NCI-H226 (cell line): Measurements from ENCODE around the gene SLC35F3.
"Not testable (repeated sequence)": the region's sequence is repeated elsewhere in the genome, so short reads cannot be mapped to it uniquely, and the experiment has no call there.

ENCODE experiments used
- DNase-seq: peaks from one replicate; pipeline ENCODE4 v3.0.0-alpha.2; 2015

SLC35F3 gene

DNA sequence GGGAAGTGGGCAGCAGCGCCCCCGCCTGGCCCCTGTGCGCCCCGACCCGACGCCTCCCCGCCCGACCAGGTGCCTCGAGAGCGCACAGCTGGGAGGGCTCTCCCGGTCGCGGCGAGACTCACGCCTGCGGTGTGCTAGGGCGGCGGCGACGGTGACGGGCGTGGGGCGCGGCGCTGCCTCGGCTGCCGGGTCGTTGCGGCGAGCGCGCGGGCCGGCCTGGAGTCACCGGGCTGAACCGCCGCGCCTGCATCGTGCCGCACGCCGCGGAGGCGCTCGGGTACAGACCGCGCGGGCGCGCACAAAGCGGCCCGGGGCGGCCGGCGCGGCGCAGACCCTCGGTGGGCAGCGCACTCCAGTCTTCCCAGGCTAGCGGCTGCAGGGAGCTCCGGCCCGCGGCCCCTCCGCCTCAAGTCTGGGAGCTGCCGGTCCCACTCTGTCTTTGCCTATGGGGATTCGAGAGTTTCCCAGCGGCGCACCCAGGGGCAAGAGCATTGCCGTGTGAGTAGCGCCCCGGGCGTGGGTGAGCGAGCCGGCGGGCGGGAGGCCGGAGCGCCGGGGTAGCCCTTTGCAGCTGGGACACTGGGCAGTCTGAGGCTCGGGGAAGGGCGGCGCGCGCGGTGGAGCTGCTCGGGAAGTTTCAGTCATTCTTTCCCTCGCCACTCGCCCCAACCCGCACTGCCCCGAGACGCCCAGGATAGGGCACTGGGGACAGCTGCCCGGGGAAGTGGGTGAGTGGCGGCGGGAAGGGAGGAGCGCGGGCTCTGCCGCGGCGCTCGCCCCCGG lies at the start of gene SLC35F3:
SLC35F3 (plus strand) TSS at position 44 of the 783 bp plus-strand sequence.
- DNase-seq = peak; percentile 43

- peak; percentile 45 for DNase-seq
Measured at GRCh38 chr1:233859446-233859845, 45.0 kb upstream of the SLC35F3 start.

- DNase-seq = peak; percentile 17
Measured at GRCh38 chr1:233863901-233864545, 40.5 kb upstream of the SLC35F3 start.

GRCh38 chr1:233864578-233864977 lies 39.9 kb upstream of the SLC35F3 start:
- no peak for DNase-seq

GRCh38 chr1:233865216-233865615 lies 39.3 kb upstream of the SLC35F3 start:
- no peak for DNase-seq

DNA sequence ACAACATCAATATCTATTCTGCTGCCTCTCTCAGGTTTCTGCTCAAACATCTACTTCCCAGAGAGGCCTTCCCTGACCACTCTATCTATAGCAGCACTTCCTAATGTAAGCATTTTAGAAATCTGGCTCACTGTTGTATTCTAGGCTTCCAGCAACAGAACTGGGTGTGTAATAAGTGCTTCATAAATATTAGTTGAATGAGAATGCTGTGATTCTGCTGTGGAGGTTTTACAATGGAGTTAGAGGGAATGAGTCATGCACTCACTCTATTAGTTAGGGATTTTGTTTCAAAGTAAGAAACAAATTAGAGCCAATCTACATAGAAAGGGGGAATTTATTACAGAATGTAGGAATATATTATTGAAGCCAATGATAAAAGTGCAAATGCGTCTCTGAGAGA lies 38.6 kb upstream of the SLC35F3 start:
- DNase-seq = no peak

- no peak for DNase-seq
Measured at GRCh38 chr1:233867028-233867427, 37.4 kb upstream of the SLC35F3 start.

GRCh38 chr1:233868461-233868860 lies 36.0 kb upstream of the SLC35F3 start:
- DNase-seq = peak; percentile 34

GRCh38 chr1:233869680-233870079 lies 34.8 kb upstream of the SLC35F3 start:
- DNase-seq = no peak

DNA sequence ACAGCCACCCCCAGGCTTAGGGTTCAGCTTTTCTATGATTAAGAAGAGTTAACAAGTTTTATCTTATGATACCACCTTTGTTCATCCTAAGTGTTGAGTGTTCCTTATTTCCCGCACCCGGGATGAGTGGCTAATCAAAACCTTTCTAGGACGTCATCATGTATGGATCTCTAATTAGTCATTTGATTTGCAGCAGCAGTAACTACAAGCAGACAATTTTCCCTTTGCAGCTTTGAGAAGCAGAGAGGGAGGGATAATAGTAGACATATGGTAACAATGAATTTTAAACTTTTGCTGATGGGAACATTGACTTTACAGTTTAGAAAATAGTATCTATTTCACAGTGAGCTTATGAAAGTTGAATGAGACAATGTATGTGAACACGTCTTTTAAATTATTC lies 30.8 kb upstream of the SLC35F3 start:
- DNase-seq = no peak

DNA sequence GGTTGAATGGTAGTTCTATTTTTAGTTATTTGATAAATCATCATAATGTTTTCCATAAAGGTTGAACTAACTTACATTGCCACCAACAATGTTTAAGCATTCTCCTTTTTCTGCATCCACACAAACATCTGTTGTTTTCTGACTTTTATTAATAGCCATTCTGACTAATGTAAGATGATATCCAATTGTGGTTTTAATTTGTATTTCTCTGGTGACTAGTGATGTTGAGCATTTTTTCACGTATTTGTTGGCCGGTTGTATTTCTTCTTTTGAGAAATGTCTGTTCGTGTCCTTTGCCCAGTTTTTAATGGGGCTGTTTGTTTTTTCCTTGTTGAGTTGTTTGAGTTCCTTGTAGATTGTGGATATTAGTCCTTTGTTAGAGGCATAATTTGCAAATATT lies 24.6 kb upstream of the SLC35F3 start:
- no peak for DNase-seq

DNA sequence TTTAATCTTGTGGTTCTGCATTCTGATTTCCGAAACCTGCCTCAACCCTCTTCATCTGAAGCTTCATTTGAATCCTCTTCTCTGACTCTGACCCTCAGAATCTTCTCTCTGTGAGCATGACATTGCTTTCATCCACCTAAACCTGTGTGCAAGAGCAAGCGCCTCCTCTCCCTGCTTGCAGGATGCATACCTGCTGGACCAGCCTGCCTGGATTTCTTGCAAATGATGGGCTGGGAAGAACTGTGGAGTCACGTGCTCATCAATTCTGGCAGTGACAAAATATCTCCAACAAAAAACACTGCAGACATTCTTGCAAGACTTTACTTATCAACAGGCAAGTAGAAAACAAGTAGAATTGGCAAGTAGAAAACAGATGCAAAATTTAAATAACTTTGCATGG lies 20.8 kb upstream of the SLC35F3 start:
- no peak for DNase-seq

- peak; percentile 32 for DNase-seq
Measured at GRCh38 chr1:233884461-233885151, 19.9 kb upstream of the SLC35F3 start.

DNA sequence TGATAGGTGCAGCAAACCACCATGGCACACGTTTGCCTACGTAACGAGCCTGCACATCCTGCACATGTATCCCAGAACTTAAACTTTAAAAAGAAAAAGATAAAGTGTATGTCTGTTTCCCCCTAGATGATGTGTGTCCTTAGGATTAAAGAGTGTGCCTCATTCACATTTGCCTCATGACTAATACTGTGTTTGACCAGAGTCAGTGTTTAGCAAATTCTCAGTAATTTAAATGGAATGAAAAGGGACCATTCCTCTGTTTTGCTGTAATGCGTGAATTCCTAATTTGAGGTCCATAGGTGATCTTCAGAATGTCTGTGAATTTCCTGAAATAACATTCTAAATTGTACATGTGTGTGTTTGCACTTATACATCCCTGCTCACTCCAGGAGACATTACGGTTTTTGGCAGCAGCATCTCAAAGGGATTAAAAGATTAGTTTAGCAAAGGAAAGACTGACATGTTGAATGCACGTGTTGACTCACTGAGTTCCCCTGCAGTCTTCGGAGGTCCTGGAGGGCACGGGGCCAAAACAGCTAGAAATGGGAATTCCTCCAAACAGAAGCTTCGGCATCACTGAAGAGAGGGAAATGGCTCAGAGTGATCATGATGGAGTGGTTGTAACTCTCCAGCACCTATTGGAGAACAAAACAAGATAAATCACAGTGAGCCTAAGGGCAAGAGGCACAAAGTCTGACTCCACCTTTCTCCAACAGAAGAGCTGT lies 19.1 kb upstream of the SLC35F3 start:
- DNase-seq = peak; percentile 61

- not testable (repeated sequence) for DNase-seq
Measured at GRCh38 chr1:233891151-233891550, 13.3 kb upstream of the SLC35F3 start.

DNA sequence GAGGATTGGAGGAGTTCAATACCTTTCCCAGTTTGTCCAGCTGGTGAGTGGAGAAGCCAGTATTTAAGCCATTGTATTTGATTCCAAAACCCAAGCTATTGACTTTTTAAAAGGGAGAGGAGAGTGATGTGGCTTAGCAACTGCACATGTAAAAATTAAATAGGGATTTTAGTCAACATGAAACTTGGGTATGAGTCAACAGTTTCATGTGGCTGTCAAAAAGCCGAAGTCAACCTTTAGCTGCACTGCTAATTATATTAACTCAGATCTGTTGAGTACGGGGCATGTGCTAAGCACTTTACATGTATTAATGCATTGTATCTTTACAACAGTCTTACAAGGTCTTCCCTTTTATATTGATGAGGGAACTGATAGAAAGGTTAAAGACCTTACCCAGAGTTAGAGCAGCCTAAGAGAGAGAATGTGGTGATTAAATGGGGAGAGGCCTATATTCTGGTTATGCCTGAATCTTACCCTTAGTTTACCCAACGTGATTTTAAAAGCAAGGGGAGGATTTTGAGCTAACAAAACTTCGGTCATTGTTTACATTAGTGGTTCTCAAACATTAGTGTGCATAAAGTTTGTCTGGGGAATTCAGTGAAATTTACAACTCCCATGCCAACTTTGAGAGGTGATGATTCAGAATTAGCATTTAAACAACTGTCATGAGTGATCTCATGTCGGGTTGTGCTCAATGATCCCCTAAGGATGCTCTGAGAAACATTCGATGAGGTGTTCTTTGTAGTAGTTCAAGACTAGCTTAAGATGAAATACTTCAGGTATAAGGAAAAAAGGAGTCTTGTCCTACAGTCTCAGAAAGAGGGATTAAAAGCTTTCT lies 6.9 kb upstream of the SLC35F3 start:
- DNase-seq = no peak

GRCh38 chr1:233901495-233901894 lies 3.0 kb upstream of the SLC35F3 start:
- DNase-seq = no peak

DNA sequence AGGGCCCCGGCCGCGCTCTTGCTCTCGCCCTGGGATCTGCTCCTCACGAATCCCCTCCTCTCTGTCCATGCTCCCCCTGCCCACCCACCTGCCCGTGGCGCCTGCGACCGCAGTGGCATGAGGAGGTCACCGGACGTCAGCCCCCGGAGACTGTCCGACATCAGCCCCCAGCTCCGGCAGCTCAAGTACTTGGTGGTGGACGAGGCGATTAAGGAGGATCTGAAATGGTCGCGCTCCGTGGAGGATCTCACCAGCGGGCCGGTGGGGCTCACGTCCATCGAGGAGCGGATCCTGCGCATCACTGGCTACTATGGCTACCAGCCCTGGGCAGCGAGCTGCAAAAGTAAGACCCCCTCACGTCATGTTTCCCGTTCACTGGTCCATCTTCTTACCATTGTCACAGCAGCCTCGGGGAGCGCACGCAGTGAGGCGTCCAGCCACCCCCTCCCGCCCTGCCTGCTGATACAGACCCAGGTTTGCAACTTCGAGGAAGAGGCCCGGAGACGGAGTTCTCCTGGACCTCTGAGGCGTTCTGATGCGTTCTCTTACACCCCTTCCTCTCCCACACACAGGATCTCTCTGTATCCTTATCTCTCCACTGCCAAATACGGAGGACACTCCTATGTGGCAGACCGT lies 1.1 kb downstream of the SLC35F3 start:
- no peak for DNase-seq

GRCh38 chr1:233907151-233907550 lies 2.7 kb downstream of the SLC35F3 start:
- DNase-seq = no peak

DNA sequence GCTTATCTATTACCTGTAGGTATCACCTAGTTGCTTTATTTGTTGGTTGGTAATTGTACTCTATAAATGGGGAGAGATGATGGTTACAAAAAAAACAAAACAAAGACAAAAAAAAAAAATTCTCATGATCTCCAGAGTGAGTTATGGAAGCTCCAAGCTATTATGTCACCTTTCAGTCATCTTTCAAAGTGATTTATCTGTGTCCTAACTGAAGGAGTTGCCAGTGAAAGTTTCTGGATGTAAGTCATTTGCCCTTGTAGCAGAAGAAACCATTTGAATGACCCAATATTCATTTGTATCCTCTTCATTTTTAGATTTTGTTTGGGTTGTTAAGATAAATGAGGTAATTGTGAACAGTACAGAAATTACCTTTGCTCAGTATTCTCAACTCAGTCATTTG lies 3.6 kb downstream of the SLC35F3 start:
- no peak for DNase-seq

GRCh38 chr1:233909195-233909594 lies 4.7 kb downstream of the SLC35F3 start:
- DNase-seq = peak; percentile 93

- DNase-seq = no peak
Measured at GRCh38 chr1:233912447-233912846, 8.0 kb downstream of the SLC35F3 start.
